ENCODE results near the gene ABCB10.

Gene ABCB10

GRCh38 chr1:229466887-229467286 is 91.6 kb downstream of the ABCB10 start:
- Histone ChIP-seq H3K4me1 (ENCODE audit: control insufficient read depth, insufficient read depth, low read length) (no peaks in the 10 kb centered on the region), H3K9ac (ENCODE audit: low read length) (no peak overlapping the region), H3K9me3 (ENCODE audit: control insufficient read depth, insufficient read depth, low read depth, low read length) (no peaks in the 10 kb centered on the region), H3K36me3 (ENCODE audit: control insufficient read depth, insufficient read depth, low read length) (peaks cover 87% of the 10 kb centered on the region), H3K27ac (ENCODE audit: low read depth, low read length) (no peak overlapping the region), H3K4me3 (ENCODE audit: low read depth, low read length) (no peak overlapping the region), H3K27me3 (ENCODE audit: control insufficient read depth, insufficient read depth, low read length) (no peaks in the 10 kb centered on the region)
